C4-2B (cell line): ENCODE data around the gene TIAM2.
"Not testable (repeated sequence)": the region's sequence is repeated elsewhere in the genome, so short reads cannot be mapped to it uniquely, and the experiment has no call there.

Experiments used
- H3K27ac ChIP-seq: fragments of 450-650 bp; 2 replicates; pipeline ENCODE4 v1.5.1; 2017
- ZFX ChIP-seq: fragments of 450-650 bp; IDR thresholded peaks from 2 replicates; pipeline ENCODE4 v1.6.1; 2017
- TF ChIP-seq, protein P1 (sequence below): fragments of 450-650 bp; conservative IDR thresholded peaks from 2 replicates; pipeline ENCODE4 v1.5.1; 2017; ENCODE audit warnings: mild to moderate bottlenecking

The TIAM2 gene

DNA sequence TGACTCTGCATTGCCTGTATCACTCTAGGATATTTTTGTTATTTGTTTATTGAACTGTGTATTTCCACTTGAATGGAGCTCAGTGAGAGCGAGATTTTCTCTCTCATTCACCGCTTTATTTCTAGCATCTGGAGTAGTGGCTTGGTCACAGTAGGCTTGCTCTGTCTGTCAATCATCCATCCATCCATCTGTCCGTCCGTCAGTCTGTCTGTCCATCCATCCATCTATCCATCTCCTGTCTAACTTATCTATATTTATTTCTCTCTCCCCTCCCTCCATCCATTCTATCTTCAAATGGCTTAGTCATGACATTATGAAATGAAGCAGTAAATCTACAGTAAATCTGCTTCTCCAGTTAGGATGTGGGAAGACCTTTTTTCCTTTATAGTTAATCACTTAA is 94.6 kb downstream of the TIAM2 start:
- TF ChIP-seq, protein P1, sequence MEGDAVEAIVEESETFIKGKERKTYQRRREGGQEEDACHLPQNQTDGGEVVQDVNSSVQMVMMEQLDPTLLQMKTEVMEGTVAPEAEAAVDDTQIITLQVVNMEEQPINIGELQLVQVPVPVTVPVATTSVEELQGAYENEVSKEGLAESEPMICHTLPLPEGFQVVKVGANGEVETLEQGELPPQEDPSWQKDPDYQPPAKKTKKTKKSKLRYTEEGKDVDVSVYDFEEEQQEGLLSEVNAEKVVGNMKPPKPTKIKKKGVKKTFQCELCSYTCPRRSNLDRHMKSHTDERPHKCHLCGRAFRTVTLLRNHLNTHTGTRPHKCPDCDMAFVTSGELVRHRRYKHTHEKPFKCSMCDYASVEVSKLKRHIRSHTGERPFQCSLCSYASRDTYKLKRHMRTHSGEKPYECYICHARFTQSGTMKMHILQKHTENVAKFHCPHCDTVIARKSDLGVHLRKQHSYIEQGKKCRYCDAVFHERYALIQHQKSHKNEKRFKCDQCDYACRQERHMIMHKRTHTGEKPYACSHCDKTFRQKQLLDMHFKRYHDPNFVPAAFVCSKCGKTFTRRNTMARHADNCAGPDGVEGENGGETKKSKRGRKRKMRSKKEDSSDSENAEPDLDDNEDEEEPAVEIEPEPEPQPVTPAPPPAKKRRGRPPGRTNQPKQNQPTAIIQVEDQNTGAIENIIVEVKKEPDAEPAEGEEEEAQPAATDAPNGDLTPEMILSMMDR = no peak
- TF ChIP-seq ZFX = no peak

DNA sequence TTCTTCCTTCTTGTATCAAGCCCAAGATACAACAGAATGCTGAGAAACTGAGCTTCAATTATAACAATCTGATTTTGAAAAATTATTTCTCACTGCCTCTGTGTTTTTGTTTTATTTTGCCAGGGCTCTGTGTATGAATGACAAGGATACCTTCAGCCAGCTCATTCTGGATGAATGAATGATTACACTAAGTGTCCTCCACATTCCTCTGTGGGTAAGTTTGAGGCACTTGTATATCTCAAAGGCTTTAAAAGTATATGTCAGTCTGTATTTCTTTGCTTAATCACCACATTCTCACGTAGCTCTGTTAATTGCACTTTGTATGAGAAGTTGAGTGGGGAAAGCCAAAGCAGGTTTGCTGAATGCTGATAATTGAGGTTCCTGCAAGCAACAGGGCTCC is 95.1 kb downstream of the TIAM2 start:
- H3K27ac ChIP-seq = no peak overlapping the region
- TF ChIP-seq ZFX = no peak
- TF ChIP-seq, protein P1 = no peak

More for the DNA sequence above, 94.6 kb downstream of the TIAM2 start:
- no peak overlapping the region for H3K27ac ChIP-seq

DNA sequence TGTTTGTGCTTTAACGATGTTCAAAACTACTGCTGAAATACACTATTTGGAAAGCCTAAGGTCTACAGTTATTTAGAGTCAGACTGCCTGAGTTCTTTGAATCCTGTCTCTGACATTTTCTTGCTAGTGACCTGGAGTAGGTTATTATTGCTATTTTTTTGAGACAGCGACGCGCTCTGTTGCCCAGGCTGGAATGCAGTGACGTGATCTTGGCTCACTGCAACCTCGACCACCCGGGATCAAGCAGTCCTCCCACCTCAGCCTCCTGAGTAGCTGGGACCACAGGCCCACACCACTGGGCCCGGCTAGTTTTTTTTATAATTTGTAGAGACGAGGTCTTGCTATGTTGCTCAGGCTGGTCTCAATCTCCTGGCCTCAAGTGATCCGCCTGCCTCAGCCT is 96.6 kb downstream of the TIAM2 start:
- TF ChIP-seq ZFX = no peak
- TF ChIP-seq, protein P1 = no peak
- no peak overlapping the region for H3K27ac ChIP-seq

DNA sequence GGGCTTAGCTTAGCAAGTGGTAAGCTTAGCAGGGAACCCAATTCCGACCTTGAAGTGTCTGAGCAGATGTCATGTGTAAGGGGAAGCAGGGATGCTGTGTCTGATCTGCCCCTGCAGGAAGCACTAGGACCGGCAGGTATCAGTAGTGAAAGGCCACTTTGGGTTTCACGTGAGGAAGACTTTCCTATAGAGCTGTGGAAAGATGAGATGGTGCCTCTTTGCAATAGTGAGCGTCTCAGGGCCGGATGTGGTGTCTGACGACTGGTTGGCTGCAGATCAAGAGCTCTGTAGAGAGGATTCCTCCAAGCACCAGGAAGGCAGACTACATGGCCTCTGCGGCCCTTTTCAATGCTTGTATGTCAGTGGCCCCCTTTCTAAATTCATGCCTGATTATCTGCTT is 98.3 kb downstream of the TIAM2 start:
- no peak for TF ChIP-seq ZFX
- TF ChIP-seq, protein P1 = no peak
- no peak overlapping the region for H3K27ac ChIP-seq

DNA sequence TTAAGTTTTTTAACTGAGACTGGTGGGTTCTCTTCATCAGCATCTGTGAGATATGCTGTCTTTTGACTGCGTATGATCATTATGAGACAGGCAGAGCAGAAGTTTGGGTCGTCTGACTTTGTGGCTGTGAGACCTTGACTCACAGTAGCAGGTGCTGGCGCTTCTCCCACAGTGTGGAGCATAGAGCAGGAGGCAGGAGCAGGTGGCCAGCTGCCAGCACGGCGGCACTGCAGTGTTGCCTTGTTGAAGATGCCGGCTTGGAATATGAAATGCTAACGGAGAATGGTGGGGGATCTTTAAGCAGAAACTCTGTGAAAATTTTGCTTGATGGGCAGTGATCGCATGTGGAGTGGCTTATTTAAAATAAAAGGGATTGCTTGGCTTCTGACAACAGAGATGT is 105.0 kb downstream of the TIAM2 start:
- H3K27ac ChIP-seq = no peak overlapping the region
- TF ChIP-seq, protein P1 = no peak
- no peak for TF ChIP-seq ZFX

DNA sequence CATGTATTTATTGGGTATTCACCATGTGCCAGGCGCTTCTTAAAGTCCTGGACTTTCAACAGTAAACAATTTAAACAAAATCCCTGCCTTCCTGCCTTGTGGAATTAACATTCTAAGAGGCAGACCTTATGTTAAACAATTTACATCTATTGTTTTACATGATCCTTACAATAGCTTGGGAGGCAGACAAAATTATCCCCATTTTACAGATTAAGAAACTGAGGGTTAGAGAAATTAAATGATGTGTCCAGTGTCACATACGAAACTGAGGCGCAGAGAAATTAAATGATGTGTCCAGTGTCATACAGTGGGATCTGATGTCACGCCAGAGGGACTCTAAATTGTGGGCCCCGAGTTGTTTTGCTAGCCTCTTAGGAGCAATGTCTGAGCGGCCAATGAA is 105.5 kb downstream of the TIAM2 start:
- TF ChIP-seq ZFX = no peak
- TF ChIP-seq, protein P1 = no peak
- no peak overlapping the region for H3K27ac ChIP-seq

DNA sequence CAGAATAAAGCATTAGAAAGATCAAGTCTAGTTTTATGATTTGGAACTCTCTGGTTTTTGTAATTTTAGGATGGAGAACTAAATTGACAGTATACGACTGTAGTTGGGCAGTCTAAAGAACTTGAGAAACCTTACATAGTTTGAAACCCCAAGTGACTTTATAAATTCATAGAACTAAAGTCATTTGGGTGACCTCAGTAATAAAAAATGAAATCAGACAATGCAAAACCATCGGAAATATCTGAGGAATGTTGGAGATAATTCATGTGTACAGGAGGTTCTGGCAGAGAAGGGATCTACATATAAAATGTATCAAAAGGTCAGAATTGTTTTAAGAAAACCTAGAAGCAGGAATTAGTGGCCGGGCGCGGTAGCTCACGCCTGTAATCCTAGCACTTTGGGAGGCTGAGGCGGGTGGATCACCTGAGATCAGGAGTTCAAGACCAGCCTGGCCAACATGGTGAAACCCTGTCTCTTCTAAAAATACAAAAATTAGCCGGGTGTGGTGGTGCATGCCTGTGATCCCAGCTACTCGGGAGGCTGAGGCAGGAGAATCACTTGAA is 108.0 kb downstream of the TIAM2 start:
- not testable (repeated sequence) for H3K27ac ChIP-seq

DNA sequence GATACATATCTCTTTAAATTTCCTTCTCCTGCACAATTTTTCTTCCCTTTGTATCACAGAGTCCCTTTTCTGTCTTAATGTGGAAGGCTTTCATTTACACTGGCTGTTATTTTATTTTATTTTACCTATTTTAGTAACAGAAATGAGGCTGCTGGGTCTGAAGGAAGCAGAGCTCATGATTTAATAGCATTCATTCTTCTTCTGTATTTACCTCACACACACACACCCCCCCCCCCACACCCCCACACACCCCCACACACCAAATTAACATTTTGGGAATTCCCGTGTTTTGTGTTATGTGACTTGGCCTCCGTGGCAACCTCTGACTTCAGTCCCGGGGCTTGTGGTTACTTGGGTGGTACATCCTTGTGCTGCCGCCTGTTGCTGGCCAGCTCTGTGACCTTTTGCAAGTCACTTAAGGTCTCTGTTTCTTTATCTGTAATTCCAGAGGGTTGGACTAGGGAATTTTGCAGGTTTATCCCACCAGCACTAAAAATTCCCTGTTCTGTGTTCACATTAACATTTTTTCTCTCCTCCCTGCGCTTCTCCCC is 108.8 kb downstream of the TIAM2 start:
- TF ChIP-seq, protein P1 = no peak
- TF ChIP-seq ZFX = no peak
- H3K27ac ChIP-seq = no peak overlapping the region
